Hippocampal formation (tissue), 2 donors: ENCODE results near the gene DDX42.

Source experiments
- DNase-seq, 2 donors: peaks; one replicate each; lab custom pipeline; 2025; lab: John Stamatoyannopoulos, UW

Gene DDX42, protein sequence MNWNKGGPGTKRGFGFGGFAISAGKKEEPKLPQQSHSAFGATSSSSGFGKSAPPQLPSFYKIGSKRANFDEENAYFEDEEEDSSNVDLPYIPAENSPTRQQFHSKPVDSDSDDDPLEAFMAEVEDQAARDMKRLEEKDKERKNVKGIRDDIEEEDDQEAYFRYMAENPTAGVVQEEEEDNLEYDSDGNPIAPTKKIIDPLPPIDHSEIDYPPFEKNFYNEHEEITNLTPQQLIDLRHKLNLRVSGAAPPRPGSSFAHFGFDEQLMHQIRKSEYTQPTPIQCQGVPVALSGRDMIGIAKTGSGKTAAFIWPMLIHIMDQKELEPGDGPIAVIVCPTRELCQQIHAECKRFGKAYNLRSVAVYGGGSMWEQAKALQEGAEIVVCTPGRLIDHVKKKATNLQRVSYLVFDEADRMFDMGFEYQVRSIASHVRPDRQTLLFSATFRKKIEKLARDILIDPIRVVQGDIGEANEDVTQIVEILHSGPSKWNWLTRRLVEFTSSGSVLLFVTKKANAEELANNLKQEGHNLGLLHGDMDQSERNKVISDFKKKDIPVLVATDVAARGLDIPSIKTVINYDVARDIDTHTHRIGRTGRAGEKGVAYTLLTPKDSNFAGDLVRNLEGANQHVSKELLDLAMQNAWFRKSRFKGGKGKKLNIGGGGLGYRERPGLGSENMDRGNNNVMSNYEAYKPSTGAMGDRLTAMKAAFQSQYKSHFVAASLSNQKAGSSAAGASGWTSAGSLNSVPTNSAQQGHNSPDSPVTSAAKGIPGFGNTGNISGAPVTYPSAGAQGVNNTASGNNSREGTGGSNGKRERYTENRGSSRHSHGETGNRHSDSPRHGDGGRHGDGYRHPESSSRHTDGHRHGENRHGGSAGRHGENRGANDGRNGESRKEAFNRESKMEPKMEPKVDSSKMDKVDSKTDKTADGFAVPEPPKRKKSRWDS

DNA sequence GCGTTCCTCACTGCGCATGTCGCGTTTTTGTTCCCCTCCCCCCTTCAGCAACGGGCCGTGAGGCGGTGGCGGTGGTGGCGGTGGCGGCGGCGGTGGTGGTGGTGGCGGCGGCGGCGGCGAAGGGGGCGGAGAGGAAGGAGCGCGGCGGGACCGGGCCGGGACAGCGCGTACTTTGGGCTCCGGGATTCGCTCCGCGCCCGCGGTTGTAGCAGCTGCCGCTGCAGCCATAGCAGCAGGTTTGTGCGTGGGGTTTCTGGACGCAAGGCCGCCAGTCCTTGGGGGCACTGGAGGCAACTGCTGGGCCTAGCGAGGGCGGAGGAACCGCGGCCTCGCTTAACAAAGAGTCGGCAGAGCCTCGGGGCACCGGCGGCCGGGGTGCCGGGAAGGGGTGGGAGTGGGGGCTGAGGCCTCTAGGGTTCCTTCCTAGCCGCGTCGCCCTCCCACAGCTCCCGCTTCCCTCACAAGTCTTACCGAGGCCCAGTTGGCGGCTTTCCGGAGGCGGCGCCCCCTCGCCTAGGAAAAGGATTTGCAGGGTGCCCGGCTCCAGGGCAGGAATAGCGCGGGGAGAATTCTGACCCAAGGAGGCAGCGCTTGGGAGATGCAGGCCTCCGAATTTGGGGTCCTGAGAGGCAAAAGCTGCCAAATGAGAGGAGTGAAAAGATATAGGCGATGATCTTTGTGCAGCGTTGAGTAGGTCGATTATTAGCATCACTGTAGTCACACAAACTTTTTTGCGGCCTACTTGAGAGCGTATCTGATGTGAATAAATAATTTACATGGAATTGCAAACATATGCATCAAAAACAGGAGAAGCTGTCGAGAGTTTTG lies at the start of gene DDX42:
TSS of gene DDX42 (plus strand) at position 30 of the 828 bp plus-strand sequence. CDS start 12,880 bp downstream, outside the sequence.
- DNase-seq, result peak in 1 of 2 donors; percentile 6

DNA sequence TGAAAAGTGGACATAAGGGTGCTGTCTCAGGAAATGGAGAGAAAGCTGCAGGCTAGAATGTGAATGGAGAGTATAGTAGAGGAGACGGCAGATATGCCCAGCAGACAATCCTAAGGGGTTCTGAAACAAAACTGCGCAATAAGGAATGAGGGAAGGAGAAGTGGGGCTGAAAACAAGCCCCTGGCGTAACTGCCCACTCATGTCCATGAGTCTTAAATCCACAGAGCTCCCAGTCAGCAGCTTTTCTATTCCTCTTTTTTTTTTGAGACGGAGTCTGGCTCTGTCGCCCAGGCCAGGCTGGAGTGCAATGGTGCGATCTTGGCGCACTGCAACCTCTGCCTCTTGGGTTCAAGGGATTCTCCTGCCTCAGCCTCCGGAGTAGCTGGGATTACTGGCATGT lies 38.3 kb upstream of the DDX42 start:
- DNase-seq, result no peak

GRCh38 chr17:63740464-63741142 lies 33.4 kb upstream of the DDX42 start:
- DNase-seq, result no peak

- no peak for DNase-seq
Observed at GRCh38 chr17:63741143-63741407, 32.9 kb upstream of the DDX42 start.

- peak; percentile 95 to 96 for DNase-seq
Observed at GRCh38 chr17:63741408-63742173, 32.4 kb upstream of the DDX42 start, which contains the start of gene STRADA. STRADA (minus strand) TSS chr17:63741799; CDS start chr17:63728369, 13,430 bp downstream.

DNA sequence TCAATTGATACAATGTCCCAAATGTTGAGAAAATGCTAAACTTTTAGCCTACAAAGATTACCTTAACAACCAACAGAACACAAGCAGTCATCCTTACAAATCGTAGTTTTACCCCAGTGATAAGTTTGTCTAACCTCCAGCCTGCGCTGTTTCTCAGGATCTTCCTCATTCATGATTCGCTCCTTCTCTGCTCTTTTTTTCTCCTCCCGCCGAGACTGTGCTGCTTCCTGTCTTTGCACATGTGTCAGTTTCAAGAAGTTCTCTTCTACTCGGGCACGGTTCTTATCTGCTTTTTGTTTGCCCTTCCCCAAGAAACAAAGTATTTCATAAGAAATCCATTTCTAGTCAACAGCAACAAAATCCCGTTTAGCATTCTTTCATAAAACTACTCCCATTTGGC lies 22.2 kb upstream of the DDX42 start:
- peak in 1 of 2 donors; percentile 5 for DNase-seq

GRCh38 chr17:63752707-63753106 lies 21.3 kb upstream of the DDX42 start:
- no peak for DNase-seq

DNA sequence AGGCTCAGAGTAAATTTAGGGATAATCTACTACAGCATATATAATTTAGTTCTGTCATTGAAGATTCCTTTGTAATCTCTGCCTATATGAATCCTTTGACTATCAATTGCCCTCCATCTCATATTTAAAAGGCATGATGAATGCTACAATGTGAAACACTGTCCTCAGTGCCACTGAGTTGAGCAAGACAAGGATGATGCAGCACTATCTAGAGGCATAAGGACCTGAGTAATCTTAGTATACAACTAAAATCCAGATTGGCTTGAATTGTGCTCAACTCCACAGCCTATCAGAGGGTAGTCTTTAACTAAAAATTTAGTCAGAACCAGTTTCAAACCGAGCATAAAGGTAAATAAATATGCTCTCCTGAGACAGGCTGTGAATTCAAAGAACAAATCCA lies 20.8 kb upstream of the DDX42 start:
- no peak for DNase-seq

DNA sequence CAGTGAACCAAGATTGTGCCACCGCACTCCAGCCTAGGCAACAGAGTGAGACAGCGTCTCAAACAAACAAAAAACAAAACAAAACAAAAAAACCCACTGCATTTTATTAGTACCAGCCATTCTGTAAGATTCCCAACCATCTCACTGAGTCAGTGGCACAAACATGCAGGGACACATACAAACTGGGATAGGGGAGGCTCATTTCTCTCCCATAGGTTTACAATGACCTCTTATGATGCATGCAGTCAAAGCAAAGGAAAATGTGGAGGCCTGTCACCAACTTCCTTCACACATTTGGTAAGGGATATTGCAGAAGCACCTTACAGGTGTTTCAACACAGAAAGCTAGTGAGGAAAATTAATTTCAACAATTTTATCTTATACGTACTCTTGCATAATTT lies 19.9 kb upstream of the DDX42 start:
- DNase-seq, result no peak

GRCh38 chr17:63758428-63758827 lies 15.5 kb upstream of the DDX42 start:
- no peak for DNase-seq

- no peak for DNase-seq
Observed at GRCh38 chr17:63760771-63761539, 13.0 kb upstream of the DDX42 start.

- no peak for DNase-seq
Observed at GRCh38 chr17:63762161-63763078, 11.6 kb upstream of the DDX42 start.

- DNase-seq, result no peak
Observed at GRCh38 chr17:63764716-63765115, 9.3 kb upstream of the DDX42 start.

GRCh38 chr17:63766754-63767153 lies 7.2 kb upstream of the DDX42 start:
- DNase-seq, result no peak

DNA sequence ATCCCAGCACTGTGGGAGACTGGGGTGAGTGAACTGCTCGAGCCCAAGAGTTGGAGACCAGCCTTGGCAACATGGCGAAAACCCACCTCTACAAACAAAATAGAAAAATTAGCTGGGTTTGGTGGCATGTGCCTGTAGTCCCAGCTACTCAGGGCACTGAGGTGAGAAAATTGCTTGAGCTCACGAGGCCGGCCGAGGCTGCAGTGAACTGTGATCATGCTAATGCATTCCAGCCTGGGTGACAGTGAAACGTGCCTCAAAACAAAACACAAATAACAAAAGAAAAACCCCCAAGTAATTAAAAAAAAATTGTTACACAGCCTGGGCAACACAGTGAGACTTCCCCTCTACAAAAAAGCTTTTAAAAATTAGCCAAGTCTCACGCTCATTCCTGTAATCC lies 5.5 kb upstream of the DDX42 start:
- DNase-seq, result no peak

- no peak for DNase-seq
Observed at GRCh38 chr17:63772801-63773271, 1.1 kb upstream of the DDX42 start.

DNA sequence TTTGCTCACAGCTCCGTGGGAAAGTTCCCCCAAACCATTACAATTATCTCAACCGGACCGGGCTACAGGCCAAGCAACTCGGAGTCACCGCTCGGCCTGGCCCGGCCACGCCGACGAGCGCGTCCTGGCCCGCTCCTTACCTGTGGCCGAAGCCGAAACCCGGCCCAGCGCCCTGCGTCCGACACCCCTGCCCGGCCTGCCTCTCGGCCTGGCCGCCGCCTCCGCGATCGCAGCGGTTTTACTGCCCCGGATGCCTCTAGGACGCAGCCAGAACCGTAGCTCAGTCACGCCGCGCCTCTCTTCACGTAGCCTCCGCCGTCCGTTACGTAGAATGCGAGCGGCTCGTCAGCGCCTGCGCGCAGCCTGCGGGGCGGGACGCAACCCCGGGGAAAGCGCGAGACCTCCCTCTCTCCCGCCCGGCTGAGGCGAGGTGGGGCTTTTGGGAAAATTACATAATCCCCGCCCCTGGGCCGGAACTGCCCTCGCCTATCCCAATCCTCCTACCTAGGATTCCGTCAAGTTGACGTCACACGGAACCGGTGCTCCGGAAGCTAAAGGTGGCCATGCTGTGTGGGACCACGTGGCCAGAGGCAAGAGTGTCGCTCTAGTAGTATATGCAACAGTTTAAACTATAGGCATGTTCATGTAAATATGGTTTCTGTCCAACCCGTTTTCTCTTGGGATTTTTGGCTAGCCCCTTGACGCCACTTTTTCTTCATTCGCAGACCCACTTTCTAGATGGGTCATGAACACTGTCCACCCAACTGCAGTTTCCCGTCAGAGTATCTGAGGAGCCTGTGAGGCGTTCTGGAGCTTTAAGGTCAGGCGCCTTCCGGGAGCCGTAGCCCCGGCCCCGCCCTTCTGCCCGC lies 464 bp upstream of the DDX42 start, which contains the start of gene CCDC47:
TSS of gene CCDC47 (minus strand) at position 326 of the 869 bp plus-strand sequence. CDS start 7,422 bp downstream, outside the sequence.
- peak; percentile 98 to 99 for DNase-seq

GRCh38 chr17:63774969-63775265 lies 947 bp downstream of the DDX42 start:
- DNase-seq, result no peak
